A549 (cell line): ENCODE results near the gene TBC1D1. TPM values are rescaled to one million over a fixed set of nuclear protein-coding genes. Genes with fewer than 3 reads are reported as not detected.

Experiments
- ATAC-seq, 2 experiments: fragments of 200-7000 bp in 1 of 2; fragments of >200 bp in 1 of 2; cut with Nextera tagmentation in 1 of 2; cut with Tn5 transposase in 1 of 2; 3 replicates each; pipeline versions ENCODE4 v1.8.0 to v1.9.1; 2018 to 2020; ENCODE audit warnings: mild to moderate bottlenecking in 1 of 2, moderate library complexity in 1 of 2
- CTCF ChIA-PET: fragments of 300-600 bp; sonication (Branson Sonifier 250); formaldehyde crosslinking; extraction: SDS; loops from one replicate; lab custom pipeline; 2021; ENCODE audit warnings: antibody characterized with exemption, inconsistent platforms; lab: Yijun Ruan, JAX
- POLR2A ChIA-PET: fragments of 350-600 bp; formaldehyde crosslinking; extraction: SDS; loops from one replicate; lab custom pipeline; 2021; ENCODE audit warnings: antibody characterized with exemption, inconsistent platforms; lab: Yijun Ruan, JAX
- DNase-seq, 2 experiments: peaks; one replicate each; pipeline versions ENCODE4 v3.0.0 to v3.0.0-alpha.2; 2011 to 2016; ENCODE audit warnings: low read depth in 1 of 2, low spot score in 1 of 2
- FAIRE-seq: peaks from 2 replicates; lab custom pipeline; 2011; peaks lifted over from hg19 to GRCh38; lab: Jason Lieb, UNC
- H3K27ac ChIP-seq, 2 experiments: fragments of >200 bp; sonication (Bioruptor Twin); formaldehyde crosslinking; 3 replicates each; pipeline ENCODE4 v1.5.1; 2016 to 2017
- H3K4me1 ChIP-seq: fragments of >200 bp; sonication (Bioruptor Twin); formaldehyde crosslinking; 3 replicates; pipeline ENCODE4 v1.6.1; 2016
- H3K4me2 ChIP-seq: fragments of >200 bp; sonication (Bioruptor Twin); formaldehyde crosslinking; 3 replicates; pipeline ENCODE4 v1.6.1; 2016
- H3K4me3 ChIP-seq: fragments of >200 bp; sonication (Bioruptor Twin); formaldehyde crosslinking; 3 replicates; pipeline ENCODE4 v1.5.1; 2016
- H3K9me3 ChIP-seq: fragments of >200 bp; sonication (Bioruptor Twin); formaldehyde crosslinking; 3 replicates; pipeline ENCODE4 v1.6.1; 2016
- BHLHE40 ChIP-seq: IDR thresholded peaks from 2 replicates; pipeline ENCODE4 v1.6.1; 2012; ENCODE audit warnings: low read depth, low read length, inconsistent platforms
- CEBPB ChIP-seq, 2 experiments: fragments of >200 bp in 1 of 2; sonication (Bioruptor Twin) in 1 of 2; formaldehyde crosslinking in 1 of 2; IDR thresholded peaks; 2 replicates each; pipeline ENCODE4 v1.6.1; 2012 to 2016
- EHF ChIP-seq: fragments of 250-450 bp; sonication (Bioruptor Pico); IDR thresholded peaks from 2 replicates; pipeline ENCODE4 v1.5.0; 2020; ENCODE audit warnings: mild to moderate bottlenecking
- EP300 ChIP-seq, 2 experiments: fragments of >200 bp; sonication (Bioruptor Twin); formaldehyde crosslinking; IDR thresholded peaks; 2 replicates in 1 of 2; 3 replicates in 1 of 2; pipeline ENCODE4 v1.6.1; 2016 to 2017
- FOSL2 ChIP-seq, 2 experiments: fragments of 450-650 bp in 1 of 2; fragments of >200 bp in 1 of 2; sonication (Bioruptor Twin) in 1 of 2; formaldehyde crosslinking; IDR thresholded peaks; 2 replicates each; pipeline versions ENCODE4 v1.5.0 to v1.6.1; 2016 to 2020; ENCODE audit warnings: mild to moderate bottlenecking in 1 of 2, moderate library complexity in 1 of 2
- HOXB13 ChIP-seq: fragments of 250-450 bp; sonication (Bioruptor Pico); IDR thresholded peaks from 2 replicates; pipeline ENCODE4 v1.5.0; 2020; ENCODE audit warnings: low read depth, mild to moderate bottlenecking, moderate library complexity
- HOXB5 ChIP-seq: fragments of 250-450 bp; sonication (Bioruptor Pico); IDR thresholded peaks from 2 replicates; pipeline ENCODE4 v1.5.0; 2020; ENCODE audit warnings: mild to moderate bottlenecking, moderate library complexity
- JUNB ChIP-seq: fragments of >200 bp; sonication (Bioruptor Twin); formaldehyde crosslinking; IDR thresholded peaks from 2 replicates; pipeline ENCODE4 v1.6.1; 2016
- KDM1A ChIP-seq: fragments of 200-600 bp; sonication (generic); IDR thresholded peaks from 2 replicates; pipeline ENCODE4 v1.6.1; 2016; ENCODE audit warnings: low read depth, mild to moderate bottlenecking
- MYC ChIP-seq: IDR thresholded peaks from 2 replicates; pipeline ENCODE4 v1.6.1; 2012; ENCODE audit warnings: mild to moderate bottlenecking, inconsistent platforms, low read length, improper control_type of control experiment, borderline replicate concordance
- NPAS2 ChIP-seq: fragments of 250-450 bp; sonication (Bioruptor Pico); IDR thresholded peaks from 2 replicates; pipeline ENCODE4 v1.8.0; 2022; ENCODE audit warnings: mild to moderate bottlenecking, moderate library complexity, borderline replicate concordance
- NR3C1 ChIP-seq: fragments of >200 bp; sonication (Bioruptor Twin); formaldehyde crosslinking; IDR thresholded peaks from 3 replicates; pipeline ENCODE4 v1.6.1; 2017
- PHF8 ChIP-seq: fragments of 200-600 bp; sonication (generic); IDR thresholded peaks from 2 replicates; pipeline ENCODE4 v1.6.1; 2016; ENCODE audit warnings: low read depth, mild to moderate bottlenecking, antibody characterized with exemption, moderate library complexity, borderline replicate concordance
- POLR2AphosphoS2 ChIP-seq: conservative IDR thresholded peaks from 2 replicates; pipeline ENCODE4 v1.6.1; 2012; ENCODE audit warnings: low read length, improper control_type of control experiment, inconsistent platforms
- RAD21 ChIP-seq, 2 experiments: fragments of >200 bp in 1 of 2; sonication (Bioruptor Twin) in 1 of 2; formaldehyde crosslinking in 1 of 2; IDR thresholded peaks in 1 of 2; conservative IDR thresholded peaks in 1 of 2; 2 replicates in 1 of 2; 3 replicates in 1 of 2; pipeline ENCODE4 v1.6.1; 2012 to 2018; ENCODE audit warnings: inconsistent platforms in 1 of 2
- RARB ChIP-seq: fragments of 250-450 bp; sonication (Bioruptor Pico); IDR thresholded peaks from 2 replicates; pipeline ENCODE4 v1.8.0; 2021; ENCODE audit warnings: mild to moderate bottlenecking, moderate library complexity
- RFX5 ChIP-seq: fragments of 450-650 bp; IDR thresholded peaks from 2 replicates; pipeline ENCODE4 v1.7.1; 2014; ENCODE audit warnings: antibody characterized with exemption, mild to moderate bottlenecking, moderate library complexity
- RNF2 ChIP-seq: fragments of 200-600 bp; sonication (generic); IDR thresholded peaks from 2 replicates; pipeline ENCODE4 v1.6.1; 2016; ENCODE audit warnings: low read depth, mild to moderate bottlenecking, antibody characterized with exemption, moderate library complexity, borderline replicate concordance
- TP53 ChIP-seq: fragments of 250-450 bp; sonication (Bioruptor Pico); IDR thresholded peaks from 2 replicates; pipeline ENCODE4 v1.5.0; 2021; ENCODE audit warnings: mild to moderate bottlenecking, moderate library complexity
- ZNF302 ChIP-seq: fragments of 250-450 bp; sonication (Bioruptor Pico); IDR thresholded peaks from 2 replicates; pipeline ENCODE4 v1.9.0; 2021; ENCODE audit warnings: inconsistent platforms, mild to moderate bottlenecking, moderate library complexity
- WGBS: methylation state at CpG from one replicate; pipeline ENCODE4 v1.1.6; 2017; ENCODE audit errors: missing lambda C conversion rate; 5-methylcytosine and 5-hydroxymethylcytosine counted together
- polyA plus RNA-seq, 4 experiments: library from polyadenylated mRNA; depleted of rRNA in 3 of 4; stranded (reverse); fragments of >200 nt; fragmentation: RNase III in 1 of 4; extraction: RNeasy Plus Mini Kit Qiagen cat#74134 plus additional on column Dnase treatment in 1 of 4; gene quantifications; 2 replicates in 3 of 4; 3 replicates in 1 of 4; pipeline ENCODE4 v1.2.3, GENCODE V29; 2011 to 2017
- TF ChIP-seq, protein P1 (sequence below): fragments of >200 bp; sonication (Bioruptor Twin); formaldehyde crosslinking; IDR thresholded peaks from 2 replicates; pipeline ENCODE4 v1.6.1; 2016
- TF ChIP-seq, protein P2 (sequence below): fragments of 200-600 bp; sonication (generic); IDR thresholded peaks from 2 replicates; pipeline ENCODE4 v1.6.1; 2016; ENCODE audit warnings: antibody characterized with exemption, mild to moderate bottlenecking, moderate library complexity
- TF ChIP-seq, protein P3 (sequence below): IDR thresholded peaks from 2 replicates; pipeline ENCODE4 v1.6.1; 2012; ENCODE audit warnings: low read depth, borderline replicate concordance

Gene TBC1D1
- polyA plus RNA-seq, 2 of the 4 experiments (the other 2 are of a cell fraction): 26.5 to 28.5 TPM

DNA sequence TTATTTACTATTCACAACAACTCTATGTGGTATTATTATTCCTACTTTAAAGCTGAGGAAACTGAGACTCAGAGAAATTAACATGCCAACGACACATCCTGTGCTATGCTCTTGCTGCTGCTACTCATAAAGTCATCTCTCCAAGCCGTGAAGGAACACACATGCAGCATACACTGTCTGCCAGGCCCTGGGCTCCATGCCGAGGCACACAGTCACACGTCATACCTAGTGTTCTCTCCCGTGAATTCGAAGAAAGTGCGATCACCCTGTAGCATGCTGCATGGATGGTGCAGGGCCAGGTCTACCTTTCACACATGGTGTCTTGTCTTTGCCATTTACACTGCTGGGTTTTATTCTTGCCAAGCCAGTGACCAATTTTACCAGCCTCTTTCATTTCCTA is 34.1 kb downstream of the TBC1D1 start:
- ATAC-seq (no peak), FAIRE-seq (no peak), DNase-seq (no peak)
- CTCF ChIA-PET: interaction anchor here (0.6 kb wide), 1 partner anchor 112 kb away, joined by 3 read pairs; no protein-coding TSS in a partner anchor
- POLR2A ChIA-PET: no interaction called here
- WGBS: 28% methylated on average over 7 of the region's 7 CpGs
- Histone ChIP-seq H3K4me3 (no peak overlapping the region), H3K4me1 (no peaks in the 10 kb centered on the region), H3K9me3 (no peaks in the 10 kb centered on the region), H3K27ac (no peak overlapping the region), H3K4me2 (no peak overlapping the region)
- TF ChIP-seq RAD21 (conservative IDR thresholded peaks at IDR 0.05 in 1 of 2, IDR thresholded peaks at IDR 0.05 in 1 of 2) (no peak), HOXB13 (CRISPR knock-in tag) (no peak), BHLHE40 (no peak), EP300 (IDR thresholded peaks at IDR 0.05) (no peak), JUNB (no peak), NR3C1 (no peak), TP53 (no peak), ZNF302 (no peak), MYC (no peak), RNF2 (no peak), NPAS2 (no peak), CEBPB (IDR thresholded peaks at IDR 0.05) (no peak)
- TF ChIP-seq, protein P1, sequence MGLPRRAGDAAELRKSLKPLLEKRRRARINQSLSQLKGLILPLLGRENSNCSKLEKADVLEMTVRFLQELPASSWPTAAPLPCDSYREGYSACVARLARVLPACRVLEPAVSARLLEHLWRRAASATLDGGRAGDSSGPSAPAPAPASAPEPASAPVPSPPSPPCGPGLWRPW: no peak
- TF ChIP-seq, protein P2, sequence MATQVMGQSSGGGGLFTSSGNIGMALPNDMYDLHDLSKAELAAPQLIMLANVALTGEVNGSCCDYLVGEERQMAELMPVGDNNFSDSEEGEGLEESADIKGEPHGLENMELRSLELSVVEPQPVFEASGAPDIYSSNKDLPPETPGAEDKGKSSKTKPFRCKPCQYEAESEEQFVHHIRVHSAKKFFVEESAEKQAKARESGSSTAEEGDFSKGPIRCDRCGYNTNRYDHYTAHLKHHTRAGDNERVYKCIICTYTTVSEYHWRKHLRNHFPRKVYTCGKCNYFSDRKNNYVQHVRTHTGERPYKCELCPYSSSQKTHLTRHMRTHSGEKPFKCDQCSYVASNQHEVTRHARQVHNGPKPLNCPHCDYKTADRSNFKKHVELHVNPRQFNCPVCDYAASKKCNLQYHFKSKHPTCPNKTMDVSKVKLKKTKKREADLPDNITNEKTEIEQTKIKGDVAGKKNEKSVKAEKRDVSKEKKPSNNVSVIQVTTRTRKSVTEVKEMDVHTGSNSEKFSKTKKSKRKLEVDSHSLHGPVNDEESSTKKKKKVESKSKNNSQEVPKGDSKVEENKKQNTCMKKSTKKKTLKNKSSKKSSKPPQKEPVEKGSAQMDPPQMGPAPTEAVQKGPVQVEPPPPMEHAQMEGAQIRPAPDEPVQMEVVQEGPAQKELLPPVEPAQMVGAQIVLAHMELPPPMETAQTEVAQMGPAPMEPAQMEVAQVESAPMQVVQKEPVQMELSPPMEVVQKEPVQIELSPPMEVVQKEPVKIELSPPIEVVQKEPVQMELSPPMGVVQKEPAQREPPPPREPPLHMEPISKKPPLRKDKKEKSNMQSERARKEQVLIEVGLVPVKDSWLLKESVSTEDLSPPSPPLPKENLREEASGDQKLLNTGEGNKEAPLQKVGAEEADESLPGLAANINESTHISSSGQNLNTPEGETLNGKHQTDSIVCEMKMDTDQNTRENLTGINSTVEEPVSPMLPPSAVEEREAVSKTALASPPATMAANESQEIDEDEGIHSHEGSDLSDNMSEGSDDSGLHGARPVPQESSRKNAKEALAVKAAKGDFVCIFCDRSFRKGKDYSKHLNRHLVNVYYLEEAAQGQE: no peak

DNA sequence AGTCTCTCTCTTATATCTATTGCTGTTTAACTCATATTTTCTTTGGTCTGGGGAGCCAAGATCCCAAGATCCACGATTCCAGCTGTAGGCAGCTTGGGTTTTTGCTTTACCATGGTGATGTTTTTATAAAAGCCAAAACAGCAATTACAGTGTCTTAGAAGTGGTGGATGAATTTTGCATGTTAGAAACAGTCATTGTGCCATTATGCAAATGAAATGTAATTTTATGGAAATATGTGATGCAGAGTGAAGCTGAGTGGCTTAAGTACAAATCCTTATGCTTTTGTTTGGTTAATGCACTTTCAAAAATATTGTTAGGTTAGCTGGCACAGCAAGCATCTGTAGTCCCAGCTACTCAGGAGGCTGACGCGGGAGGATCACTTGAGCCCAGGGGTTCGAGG is 36.5 kb downstream of the TBC1D1 start:
- H3K4me3 ChIP-seq: no peak overlapping the region
- H3K4me2 ChIP-seq: no peak overlapping the region
- no peak for DNase-seq
- FAIRE-seq: no peak
- CTCF ChIA-PET: no interaction called here
- TF ChIP-seq FOSL2 (IDR thresholded peaks at IDR 0.05) (no peak), FOSL2 (CRISPR knock-in tag; IDR thresholded peaks at IDR 0.05) (no peak), RAD21 (conservative IDR thresholded peaks at IDR 0.05 in 1 of 2, IDR thresholded peaks at IDR 0.05 in 1 of 2) (no peak), BHLHE40 (no peak), ZNF302 (no peak), POLR2AphosphoS2 (no peak), KDM1A (no peak), RFX5 (no peak), PHF8 (no peak), HOXB5 (no peak), HOXB13 (CRISPR knock-in tag) (no peak), EHF (CRISPR knock-in tag) (no peak), RARB (CRISPR knock-in tag) (no peak)
- TF ChIP-seq, protein P3, sequence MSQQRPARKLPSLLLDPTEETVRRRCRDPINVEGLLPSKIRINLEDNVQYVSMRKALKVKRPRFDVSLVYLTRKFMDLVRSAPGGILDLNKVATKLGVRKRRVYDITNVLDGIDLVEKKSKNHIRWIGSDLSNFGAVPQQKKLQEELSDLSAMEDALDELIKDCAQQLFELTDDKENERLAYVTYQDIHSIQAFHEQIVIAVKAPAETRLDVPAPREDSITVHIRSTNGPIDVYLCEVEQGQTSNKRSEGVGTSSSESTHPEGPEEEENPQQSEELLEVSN: no peak
- TF ChIP-seq, protein P2: no peak
- TF ChIP-seq, protein P1: no peak
- TF ChIP-seq, all 56 proteins: peak for 0
- POLR2A ChIA-PET: no interaction called here
- WGBS: 50% methylated on average over 4 of the region's 4 CpGs
- H3K9me3 ChIP-seq: no peaks in the 10 kb centered on the region
- H3K4me1 ChIP-seq: no peaks in the 10 kb centered on the region
- no peak for ATAC-seq
- H3K27ac ChIP-seq: no peak overlapping the region
